SU-DHL-6 (cell line): ENCODE measurements around the gene GET4.

ENCODE experiments used
- H2AFZ ChIP-seq: fragments of 200-600 bp; sonication (generic); 2 replicates; pipeline ENCODE4 v1.6.1; 2014; ENCODE audit warnings: low read depth, mild to moderate bottlenecking, moderate library complexity, mixed read lengths, antibody characterized with exemption, low read length; ENCODE audit not compliant: severe bottlenecking
- H3F3A ChIP-seq: fragments of 200-600 bp; shearing (Covaris generic); 2 replicates; pipeline ENCODE4 v1.6.0; 2016; ENCODE audit warnings: antibody characterized with exemption, mild to moderate bottlenecking; ENCODE audit not compliant: insufficient read depth
- H3K27ac ChIP-seq: fragments of 200-600 bp; sonication (generic); 2 replicates; pipeline ENCODE4 v1.5.1; 2016; ENCODE audit warnings: low read depth, mild to moderate bottlenecking, low read length, moderate library complexity, mixed read lengths
- H3K27me3 ChIP-seq: fragments of 200-600 bp; sonication (generic), shearing (Covaris generic); 2 replicates; pipeline ENCODE4 v1.6.0; 2014; ENCODE audit warnings: mild to moderate bottlenecking, low read length
- H3K36me3 ChIP-seq: fragments of 200-600 bp; sonication (generic); 2 replicates; pipeline ENCODE4 v1.6.1; 2014; ENCODE audit warnings: mild to moderate bottlenecking, low read length, mixed read lengths
- H3K4me2 ChIP-seq: fragments of 300-600, 200-600 bp; shearing (Covaris generic), sonication (generic); 2 replicates; pipeline ENCODE4 v1.6.0; 2014; ENCODE audit warnings: low read length, low read depth, mild to moderate bottlenecking; ENCODE audit not compliant: poor library complexity, severe bottlenecking
- H3K4me3 ChIP-seq: fragments of 200-600 bp; sonication (generic); 2 replicates; pipeline ENCODE4 v1.5.1; 2014; ENCODE audit warnings: antibody characterized with exemption, low read length, mild to moderate bottlenecking, mixed read lengths; ENCODE audit not compliant: insufficient read depth, poor library complexity, severe bottlenecking
- H3K79me2 ChIP-seq: fragments of 200-600 bp; sonication (generic); 2 replicates; pipeline ENCODE4 v1.6.1; 2014; ENCODE audit warnings: mild to moderate bottlenecking, low read length, moderate library complexity; ENCODE audit not compliant: insufficient read depth
- H3K9ac ChIP-seq: fragments of 200-600 bp; sonication (generic); 2 replicates; pipeline ENCODE4 v1.7.0; 2014; ENCODE audit warnings: mild to moderate bottlenecking, low read length
- H3K9me2 ChIP-seq: fragments of 200-600 bp; sonication (generic); replicated peaks from 2 replicates; pipeline ENCODE4 v1.6.1; 2014; ENCODE audit warnings: low read length; ENCODE audit not compliant: insufficient read depth
- H3K9me3 ChIP-seq: fragments of 200-600 bp; sonication (generic); 2 replicates; pipeline ENCODE4 v1.6.1; 2014; ENCODE audit warnings: low read length, mixed read lengths; ENCODE audit not compliant: insufficient read depth
- H4K20me1 ChIP-seq: fragments of 200-600 bp; sonication (generic); 2 replicates; pipeline ENCODE4 v1.6.1; 2014; ENCODE audit warnings: low read depth, mild to moderate bottlenecking, antibody characterized with exemption, low read length, moderate library complexity, mixed read lengths
- CTCF ChIP-seq: fragments of 200-600 bp; sonication (generic); IDR thresholded peaks from one replicate; pipeline ENCODE4 v1.5.1; 2017; ENCODE audit warnings: antibody characterized with exemption, mild to moderate bottlenecking, low read length, moderate library complexity; ENCODE audit not compliant: insufficient read depth, poor library complexity, severe bottlenecking
- EZH2phosphoT487 ChIP-seq: fragments of 200-600 bp; sonication (generic), shearing (Covaris generic); conservative IDR thresholded peaks from 2 replicates; pipeline ENCODE4 v1.6.1; 2018; ENCODE audit warnings: mild to moderate bottlenecking, antibody characterized with exemption, low read length, moderate library complexity, mixed read lengths

Gene GET4

GRCh38 chr7:853366-854117 is 22.8 kb upstream of the GET4 start:
- Histone ChIP-seq H3K9ac (no peak overlapping the region), H2AFZ (no peak overlapping the region), H3K9me2 (no peaks in the 10 kb centered on the region), H3K79me2 (no peaks in the 10 kb centered on the region), H3K27me3 (no peaks in the 10 kb centered on the region), H3K27ac (no peak overlapping the region), H3K4me2 (no peak overlapping the region), H3K9me3 (no peaks in the 10 kb centered on the region), H3K36me3 (peaks cover 3% of the 10 kb centered on the region; the same call in 1 of the 2 replicates), H4K20me1 (no peaks in the 10 kb centered on the region), H3K4me3 (no peak overlapping the region), H3F3A (no peaks in the 10 kb centered on the region)
- no peak for TF ChIP-seq EZH2phosphoT487
- no peak for TF ChIP-seq CTCF

DNA sequence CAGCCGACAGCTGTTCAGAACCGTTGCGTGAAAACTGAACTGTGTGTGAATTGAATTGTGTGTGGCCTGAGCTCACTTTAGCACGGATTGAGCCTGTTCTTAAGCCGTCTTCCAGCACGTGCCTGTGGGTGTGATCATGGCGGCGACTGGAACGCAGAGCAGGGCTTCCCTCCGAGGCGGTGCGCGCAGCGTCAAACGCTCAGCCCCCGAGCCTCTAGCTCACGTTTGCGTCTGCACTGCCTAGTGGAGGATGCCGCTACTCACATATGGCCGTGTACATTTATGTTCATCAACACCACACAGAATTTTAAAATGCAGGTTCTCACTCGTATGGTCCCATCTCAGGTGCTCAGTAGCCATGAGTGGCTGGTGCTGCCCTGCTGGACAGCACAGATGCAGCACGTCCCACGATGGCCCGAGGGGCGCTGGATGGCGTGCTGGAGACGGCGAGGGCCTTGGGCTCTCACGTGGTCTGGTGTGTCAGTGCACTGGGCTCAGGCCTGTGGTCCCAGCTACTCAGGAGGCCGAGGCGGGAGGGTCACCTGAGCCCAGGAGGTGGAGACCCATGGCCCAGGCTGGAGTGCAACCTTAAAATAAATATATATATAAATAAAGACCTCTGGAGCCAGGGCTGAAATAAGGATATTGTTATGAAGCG is 22.1 kb upstream of the GET4 start:
- no peak overlapping the region for H3K9ac ChIP-seq
- H3K79me2 ChIP-seq = no peaks in the 10 kb centered on the region
- TF ChIP-seq CTCF (no peak), EZH2phosphoT487 (no peak)
- no peak overlapping the region for H3K4me3 ChIP-seq
- H3K36me3 ChIP-seq = peaks cover 3% of the 10 kb centered on the region; the same call in 1 of the 2 replicates
- H3K9me3 ChIP-seq = no peaks in the 10 kb centered on the region
- no peak overlapping the region for H2AFZ ChIP-seq
- H3K27me3 ChIP-seq = no peaks in the 10 kb centered on the region
- no peaks in the 10 kb centered on the region for H3K9me2 ChIP-seq
- H4K20me1 ChIP-seq = no peaks in the 10 kb centered on the region
- H3K4me2 ChIP-seq = no peak overlapping the region
- no peak overlapping the region for H3K27ac ChIP-seq
- H3F3A ChIP-seq = no peaks in the 10 kb centered on the region

DNA sequence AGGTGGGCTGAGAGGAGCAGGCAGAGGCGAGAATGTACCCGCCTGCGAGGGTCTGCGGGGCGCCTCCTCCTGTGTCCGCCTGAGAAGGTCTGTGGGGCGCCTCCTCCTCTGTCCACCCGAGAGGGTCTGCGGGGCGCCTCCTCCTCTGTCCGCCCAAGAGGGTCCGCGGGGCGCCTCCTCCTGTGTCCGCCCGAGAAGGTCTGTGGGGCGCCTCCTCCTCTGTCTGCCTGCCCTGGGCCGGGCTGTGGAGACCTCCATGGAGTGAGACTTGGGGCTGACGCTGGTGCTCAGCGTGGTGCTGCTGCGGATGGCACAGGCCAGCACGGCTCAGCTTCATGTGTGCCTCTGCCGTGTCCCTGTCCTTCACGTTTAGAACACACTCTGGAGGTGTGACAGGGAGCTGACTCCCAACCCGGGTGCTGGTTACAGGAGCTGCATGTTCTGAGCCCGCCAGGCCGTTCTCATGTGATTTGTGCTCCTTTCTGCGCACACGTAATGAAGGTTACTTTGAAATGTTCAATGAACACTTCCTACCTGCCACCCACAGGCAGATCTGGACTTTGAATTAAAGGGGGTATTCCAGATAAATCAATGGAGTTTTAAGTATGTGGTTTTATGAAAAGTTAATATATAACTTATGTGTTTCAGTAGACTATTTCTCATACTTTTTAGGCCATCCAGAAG is 20.5 kb upstream of the GET4 start:
- no peak overlapping the region for H2AFZ ChIP-seq
- no peak overlapping the region for H3K9ac ChIP-seq
- TF ChIP-seq CTCF (no peak), EZH2phosphoT487 (no peak)
- peaks cover 3% of the 10 kb centered on the region; the same call in 1 of the 2 replicates for H3K36me3 ChIP-seq
- H3K9me3 ChIP-seq = no peaks in the 10 kb centered on the region
- H3K4me3 ChIP-seq = no peak overlapping the region
- no peaks in the 10 kb centered on the region for H3K79me2 ChIP-seq
- H3K27me3 ChIP-seq = no peaks in the 10 kb centered on the region
- no peaks in the 10 kb centered on the region for H3F3A ChIP-seq
- no peaks in the 10 kb centered on the region for H4K20me1 ChIP-seq
- H3K27ac ChIP-seq = no peak overlapping the region
- no peak overlapping the region for H3K4me2 ChIP-seq
- H3K9me2 ChIP-seq = no peaks in the 10 kb centered on the region
